LNCaP clone FGC (cell line): ENCODE measurements around the gene ADCY5.
"Not testable (repeated sequence)": the region's sequence is repeated elsewhere in the genome, so short reads cannot be mapped to it uniquely, and the experiment has no call there.

Experiments
- DNase-seq: peaks from one replicate; pipeline ENCODE4 v3.0.0-alpha.2; 2011; ENCODE audit warnings: low read depth
- H3K4me3 ChIP-seq: 2 replicates; pipeline ENCODE4 v1.5.1; 2011; ENCODE audit warnings: mild to moderate bottlenecking, low read depth, low read length, control low read depth
- TF ChIP-seq, protein P1 (sequence below): IDR thresholded peaks from 2 replicates; pipeline ENCODE4 v1.5.1; 2012; ENCODE audit warnings: mild to moderate bottlenecking; ENCODE audit not compliant: control insufficient read depth, insufficient read depth; ENCODE audit errors: extremely low read depth

Gene ADCY5

DNA sequence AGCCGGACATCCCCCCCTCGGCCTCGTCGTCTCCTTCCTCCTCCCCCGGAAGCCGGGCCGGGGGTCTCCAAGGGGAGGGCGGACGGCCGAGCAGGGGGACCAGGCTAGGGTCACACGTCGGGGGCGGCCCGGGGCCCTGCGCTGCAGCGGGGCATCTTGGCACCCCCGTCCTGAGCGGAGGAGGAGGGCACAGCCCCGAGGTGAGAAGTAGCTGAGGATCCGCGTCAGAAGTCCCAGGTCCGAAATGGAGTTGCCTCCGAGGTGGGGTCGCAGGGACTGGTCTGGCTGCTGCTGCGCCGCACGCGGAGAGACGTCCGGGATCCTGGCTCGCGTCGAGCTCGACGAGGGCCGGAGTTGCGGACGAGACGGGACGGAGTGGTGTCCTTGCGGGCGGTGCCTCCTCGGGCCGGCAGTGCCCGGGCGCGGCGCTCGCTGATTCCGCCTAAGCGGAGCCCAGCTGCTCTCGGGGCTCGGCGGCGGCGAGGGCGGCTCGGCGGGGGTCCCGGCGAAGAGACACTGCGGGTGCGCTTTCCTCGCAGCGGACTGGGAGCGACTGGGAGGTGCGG is at the start of gene ADCY5:
Gene ADCY5, minus strand, starts transcription at position 555 of the 566 bp plus-strand sequence. Its CDS starts 545 bp downstream, at position 10.
- H3K4me3 ChIP-seq, result peak within 1 kb of the TSS; percentile 44
- DNase-seq, result no peak
- TF ChIP-seq, protein P1, sequence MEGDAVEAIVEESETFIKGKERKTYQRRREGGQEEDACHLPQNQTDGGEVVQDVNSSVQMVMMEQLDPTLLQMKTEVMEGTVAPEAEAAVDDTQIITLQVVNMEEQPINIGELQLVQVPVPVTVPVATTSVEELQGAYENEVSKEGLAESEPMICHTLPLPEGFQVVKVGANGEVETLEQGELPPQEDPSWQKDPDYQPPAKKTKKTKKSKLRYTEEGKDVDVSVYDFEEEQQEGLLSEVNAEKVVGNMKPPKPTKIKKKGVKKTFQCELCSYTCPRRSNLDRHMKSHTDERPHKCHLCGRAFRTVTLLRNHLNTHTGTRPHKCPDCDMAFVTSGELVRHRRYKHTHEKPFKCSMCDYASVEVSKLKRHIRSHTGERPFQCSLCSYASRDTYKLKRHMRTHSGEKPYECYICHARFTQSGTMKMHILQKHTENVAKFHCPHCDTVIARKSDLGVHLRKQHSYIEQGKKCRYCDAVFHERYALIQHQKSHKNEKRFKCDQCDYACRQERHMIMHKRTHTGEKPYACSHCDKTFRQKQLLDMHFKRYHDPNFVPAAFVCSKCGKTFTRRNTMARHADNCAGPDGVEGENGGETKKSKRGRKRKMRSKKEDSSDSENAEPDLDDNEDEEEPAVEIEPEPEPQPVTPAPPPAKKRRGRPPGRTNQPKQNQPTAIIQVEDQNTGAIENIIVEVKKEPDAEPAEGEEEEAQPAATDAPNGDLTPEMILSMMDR, result no peak

DNA sequence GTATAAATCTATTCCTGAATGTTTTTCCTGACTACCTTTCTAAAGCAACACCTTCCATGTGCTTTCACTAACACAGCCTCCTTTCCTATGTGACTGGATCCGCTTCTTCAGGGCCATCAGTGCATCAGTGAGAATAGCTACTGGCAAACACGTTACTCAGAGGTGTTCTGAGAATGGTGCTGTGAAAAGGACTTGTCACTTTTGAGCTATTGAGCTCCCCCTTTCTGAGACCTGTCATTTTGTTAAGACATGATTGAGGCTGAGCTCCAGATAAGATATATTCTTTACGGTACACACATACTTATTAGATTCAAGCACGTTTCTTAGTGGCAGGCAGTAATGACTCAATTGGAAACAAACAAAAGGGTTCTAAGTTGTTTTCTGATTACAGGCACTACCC is 45.0 kb upstream of the ADCY5 start:
- TF ChIP-seq, protein P1, result no peak
- H3K4me3 ChIP-seq, result no peak overlapping the region
- DNase-seq, result no peak

DNA sequence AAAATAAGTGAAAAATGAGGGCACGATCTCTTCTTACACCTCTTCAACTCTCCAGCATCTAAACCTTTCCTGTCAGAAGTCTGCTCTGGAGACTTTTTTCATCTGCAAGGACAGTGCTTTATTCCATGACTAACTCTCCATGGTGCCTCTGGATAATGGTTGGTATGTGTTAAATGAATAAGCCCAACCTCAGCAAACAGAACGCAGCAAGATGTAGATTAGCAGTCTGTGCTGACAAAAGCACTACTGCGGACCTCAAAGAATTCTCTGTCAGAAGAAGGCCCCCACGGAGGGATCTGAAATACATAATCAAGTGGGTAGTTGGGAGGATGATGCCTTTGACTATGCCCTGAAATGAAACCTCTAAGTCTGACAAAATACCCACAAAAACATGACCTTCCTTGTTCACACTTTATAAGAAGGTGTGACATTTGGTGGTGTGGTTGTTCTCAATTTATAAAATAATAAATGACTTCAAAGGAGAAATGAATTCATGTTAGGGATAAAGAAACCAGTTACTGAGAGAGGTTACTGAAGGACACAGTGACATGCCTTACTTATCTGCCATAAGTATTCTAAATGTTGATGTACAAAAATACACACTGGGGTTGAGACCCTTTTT is 43.2 kb upstream of the ADCY5 start:
- TF ChIP-seq, protein P1, result no peak
- no peak overlapping the region for H3K4me3 ChIP-seq
- no peak for DNase-seq

DNA sequence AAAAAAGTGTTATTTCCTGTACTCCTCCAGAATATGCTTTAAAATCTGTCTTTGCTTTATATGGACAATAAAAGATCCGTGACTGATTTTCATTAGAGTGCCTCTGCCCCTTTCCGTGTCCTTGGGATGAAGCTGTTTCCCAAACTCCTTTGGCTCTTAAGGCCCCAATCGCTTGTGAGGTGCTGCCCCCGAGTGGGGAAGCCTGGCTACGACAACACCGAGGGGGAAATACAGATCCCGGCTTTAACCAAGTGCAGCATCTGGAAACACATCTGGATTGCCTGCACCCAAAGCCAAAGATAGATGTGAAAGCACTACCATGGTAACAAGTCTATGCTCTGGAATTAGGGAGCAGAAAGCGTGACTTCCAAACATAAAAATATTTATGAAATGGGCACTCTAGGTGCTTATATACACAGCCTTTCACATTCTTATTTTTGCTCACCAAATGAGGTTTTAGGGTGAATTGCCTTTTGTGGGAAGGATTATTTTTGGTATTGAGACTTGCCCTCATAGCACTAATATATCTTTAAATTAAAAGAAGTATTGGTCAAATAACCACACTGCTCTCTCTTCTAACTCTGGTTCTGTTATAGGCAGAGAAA is 40.6 kb upstream of the ADCY5 start:
- peak; percentile 26 for DNase-seq

DNA sequence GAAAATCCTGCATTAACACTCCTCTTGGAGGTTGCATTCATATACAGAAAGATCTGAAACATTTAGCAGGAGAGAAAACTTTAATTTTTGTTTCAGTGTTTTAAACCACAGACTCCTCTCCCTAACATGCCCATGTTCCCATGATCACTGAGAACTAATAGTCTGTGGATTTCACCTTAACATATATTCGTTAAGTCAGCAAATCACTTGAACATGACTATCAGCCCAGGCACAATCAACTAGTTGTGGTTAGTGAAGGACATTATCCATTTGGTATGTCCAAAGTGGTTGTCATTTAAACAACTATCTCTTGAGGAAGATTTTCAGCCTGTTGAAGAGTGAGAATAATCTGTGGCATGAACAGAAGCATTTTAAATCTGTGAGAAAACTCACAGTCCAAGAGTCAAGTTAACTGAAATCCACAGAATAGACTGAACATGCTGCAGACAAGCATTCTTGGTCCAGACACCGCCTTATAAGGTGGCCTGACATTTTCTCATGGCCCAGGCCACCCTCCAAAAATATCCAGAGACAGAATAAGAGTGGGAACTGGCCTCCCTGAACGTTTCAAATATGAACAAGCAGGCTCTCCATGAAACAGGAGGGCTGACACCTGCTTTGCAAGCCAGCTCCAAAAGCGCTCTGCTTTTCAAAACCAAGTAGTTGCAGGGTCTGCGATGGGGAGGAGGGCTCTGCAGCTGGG is 39.9 kb upstream of the ADCY5 start:
- no peak overlapping the region for H3K4me3 ChIP-seq
- no peak for DNase-seq
- TF ChIP-seq, protein P1, result no peak

More for the DNA sequence above, 40.6 kb upstream of the ADCY5 start:
- no peak overlapping the region for H3K4me3 ChIP-seq
- TF ChIP-seq, protein P1, result peak; percentile 94

DNA sequence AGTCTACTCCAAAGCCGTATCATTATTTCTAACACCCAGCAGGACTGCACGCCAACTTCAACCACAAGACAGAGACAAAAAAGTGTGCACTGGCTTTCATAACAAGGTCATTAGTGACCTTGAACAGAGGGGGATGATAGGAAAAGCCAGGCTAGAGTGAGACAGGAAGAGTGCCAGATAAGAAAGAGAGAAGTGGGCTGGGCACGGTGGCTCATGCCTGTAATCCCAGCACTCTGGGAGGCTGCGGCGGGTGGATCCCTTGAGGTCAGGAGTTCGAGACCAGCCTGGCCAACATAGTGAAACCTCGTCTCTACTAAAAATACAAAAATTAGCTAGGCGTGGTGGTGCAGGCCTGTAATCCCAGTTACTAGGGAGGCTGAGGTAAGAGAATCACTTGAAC is 38.2 kb upstream of the ADCY5 start:
- not testable (repeated sequence) for H3K4me3 ChIP-seq, DNase-seq

DNA sequence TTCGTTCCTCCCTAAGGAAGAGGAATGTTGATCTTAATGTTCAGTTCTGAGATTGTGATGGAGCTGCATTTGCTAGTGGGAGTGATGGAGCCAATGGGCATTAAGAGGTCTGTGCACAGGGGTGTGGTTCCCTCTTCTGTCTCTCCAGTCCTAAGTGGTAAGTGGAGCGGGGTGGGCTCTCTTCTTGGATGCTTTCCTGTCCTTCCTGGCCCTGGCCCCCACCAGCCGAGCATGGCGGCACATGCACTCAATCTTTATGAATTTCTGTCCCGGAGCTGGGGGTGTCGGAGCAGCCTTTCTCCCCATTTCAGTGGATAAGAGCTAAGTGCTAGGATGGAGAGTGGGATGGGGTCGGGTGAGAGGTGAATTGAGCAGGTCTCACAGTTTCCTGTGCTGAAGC is 37.6 kb upstream of the ADCY5 start:
- DNase-seq, result no peak
- TF ChIP-seq, protein P1, result no peak
- no peak overlapping the region for H3K4me3 ChIP-seq
